ENCODE measurements around the gene STOM.

GRCh38 chr9:121404906-121405305 is 34.9 kb upstream of the STOM start:
- no peak for TF ChIP-seq SIN3A (IDR thresholded peaks at IDR 0.05; ENCODE audit: borderline replicate concordance, insufficient read depth, low read length)
- no peak for TF ChIP-seq POLR2AphosphoS5 (IDR thresholded peaks at IDR 0.05; ENCODE audit: low read depth, low read length)
- no peak for TF ChIP-seq REST (IDR thresholded peaks at IDR 0.05; ENCODE audit: insufficient read depth in 1 of 2, low read depth in 2 of 2, low read length in 2 of 2)
